Activated B cell treated with CpG ODN at 0.5 μM for 24 hours (primary cell): ENCODE measurements around the gene HEXIM1. TPM values are rescaled to one million over a fixed set of nuclear protein-coding genes. Genes with fewer than 3 reads are reported as not detected.
A peak's percentile ranks its signal among the peaks of the same experiment; 100 is the strongest.
"Not testable (repeated sequence)": the region's sequence is repeated elsewhere in the genome, so short reads cannot be mapped to it uniquely, and the experiment has no call there.

Source experiments
- ATAC-seq: fragments of 200-7000 bp; cut with Tn5 transposase; one replicate; pipeline ENCODE4 v1.10.0; 2021; ENCODE audit warnings: low read depth, mild to moderate bottlenecking, moderate library complexity
- CTCF ChIA-PET: fragments of 350-600 bp; sonication (Branson Sonifier 250); formaldehyde crosslinking; loops from one replicate; lab custom pipeline; 2021; ENCODE audit warnings: antibody characterized with exemption; lab: Charles Lee
- POLR2A ChIA-PET: fragments of 350-600 bp; sonication (Branson Sonifier 250); formaldehyde crosslinking; loops from one replicate; lab custom pipeline; 2021; ENCODE audit warnings: antibody characterized with exemption; lab: Charles Lee
- DNase-seq: peaks from one replicate; pipeline ENCODE4 v3.0.0; 2022
- H3K27ac Mint-ChIP-seq: one replicate; pipeline ENCODE4 v1.8.0; 2020; ENCODE audit warnings: mixed read lengths
- H3K27me3 Mint-ChIP-seq: one replicate; pipeline ENCODE4 v1.8.0; 2021; ENCODE audit warnings: mixed read lengths
- H3K36me3 Mint-ChIP-seq: one replicate; pipeline ENCODE4 v1.8.0; 2021; ENCODE audit warnings: low read depth, mixed read lengths
- H3K4me1 Mint-ChIP-seq: one replicate; pipeline ENCODE4 v1.8.0; 2021; ENCODE audit warnings: mixed read lengths
- H3K4me3 Mint-ChIP-seq: one replicate; pipeline ENCODE4 v1.8.0; 2020; ENCODE audit warnings: mild to moderate bottlenecking, mixed read lengths
- H3K9me3 Mint-ChIP-seq: one replicate; pipeline ENCODE4 v1.8.0; 2020; ENCODE audit warnings: mixed read lengths
- CTCF ChIP-seq: fragments of 200-600 bp; IDR thresholded peaks from one replicate; pipeline ENCODE4 v1.8.0; 2022; ENCODE audit warnings: antibody characterized with exemption, mild to moderate bottlenecking
- intact Hi-C: fragments of 100-400 bp; cut with micrococcal nuclease; formaldehyde crosslinking; loops from one replicate; pipeline ENCODE4 v1.15.1; 2024
- total RNA-seq: library from RNA; stranded (reverse); gene quantifications from 2 replicates; pipeline ENCODE4 v1.2.3, GENCODE V29; 2022

Gene HEXIM1
- total RNA-seq, 1 donor from 2014 or later: 21.5 TPM

- no peak for ATAC-seq
- intact Hi-C loops: no loop called here
- Mint-ChIP-seq H3K36me3 (no peaks in the 10 kb centered on the region), H3K27ac (no peak overlapping the region), H3K9me3 (no peaks in the 10 kb centered on the region), H3K27me3 (peaks cover 9% of the 10 kb centered on the region), H3K4me3 (no peak overlapping the region), H3K4me1 (peaks cover 1% of the 10 kb centered on the region)
- TF ChIP-seq CTCF: no peak
- POLR2A ChIA-PET: no interaction called here
- CTCF ChIA-PET: no interaction called here
- DNase-seq: no peak
Observed at GRCh38 chr17:45123076-45123770, 25.1 kb upstream of the HEXIM1 start.

- CTCF ChIA-PET: no interaction called here
Observed at GRCh38 chr17:45123930-45124796, 24.1 kb upstream of the HEXIM1 start.

GRCh38 chr17:45124797-45125122 is 23.5 kb upstream of the HEXIM1 start:
- H3K27ac Mint-ChIP-seq, POLR2A ChIA-PET: not testable (repeated sequence)

More at GRCh38 chr17:45123930-45124796, 24.1 kb upstream of the HEXIM1 start:
- ATAC-seq (peak; percentile 85), DNase-seq (no peak)
- POLR2A ChIA-PET: no interaction called here
- H3K36me3 Mint-ChIP-seq: no peaks in the 10 kb centered on the region
- H3K4me1 Mint-ChIP-seq: peaks cover 1% of the 10 kb centered on the region
- H3K4me3 Mint-ChIP-seq: no peak overlapping the region
- intact Hi-C loops: no loop called here
- TF ChIP-seq CTCF: no peak
- no peak overlapping the region for H3K27ac Mint-ChIP-seq
- peaks cover 9% of the 10 kb centered on the region for H3K27me3 Mint-ChIP-seq
- H3K9me3 Mint-ChIP-seq: no peaks in the 10 kb centered on the region

GRCh38 chr17:45125509-45125908 is 22.8 kb upstream of the HEXIM1 start:
- Mint-ChIP-seq H3K27me3 (peaks cover 5% of the 10 kb centered on the region), H3K36me3 (no peaks in the 10 kb centered on the region), H3K4me1 (peaks cover 1% of the 10 kb centered on the region), H3K4me3 (no peak overlapping the region), H3K9me3 (no peaks in the 10 kb centered on the region), H3K27ac (no peak overlapping the region)
- no peak for TF ChIP-seq CTCF
- intact Hi-C loops: no loop called here
- ChIA-PET POLR2A (no interaction called here), CTCF (interaction anchor here (1.5 kb wide), 1 partner anchor 26 kb away, joined by 4 read pairs; no protein-coding TSS in a partner anchor)
- ATAC-seq: no peak
- DNase-seq: no peak

More at GRCh38 chr17:45124797-45125122, 23.5 kb upstream of the HEXIM1 start:
- H3K4me1 Mint-ChIP-seq, DNase-seq, H3K36me3 Mint-ChIP-seq, H3K9me3 Mint-ChIP-seq, H3K4me3 Mint-ChIP-seq, H3K27me3 Mint-ChIP-seq, ATAC-seq, CTCF ChIA-PET, intact Hi-C loops: not testable (repeated sequence)

- ChIA-PET POLR2A (no interaction called here), CTCF (interaction anchor here (1.1 to 1.5 kb wide), 2 partner anchors 27 to 70 kb away, joined by 3 to 4 read pairs; no protein-coding TSS in a partner anchor)
- Mint-ChIP-seq H3K4me1 (peaks cover 1% of the 10 kb centered on the region), H3K36me3 (no peaks in the 10 kb centered on the region), H3K4me3 (no peak overlapping the region), H3K9me3 (no peaks in the 10 kb centered on the region), H3K27me3 (peaks cover 4% of the 10 kb centered on the region), H3K27ac (no peak overlapping the region)
- DNase-seq (no peak), ATAC-seq (no peak)
- intact Hi-C loops: no loop called here
- no peak for TF ChIP-seq CTCF
Observed at GRCh38 chr17:45127207-45127547, 21.1 kb upstream of the HEXIM1 start.
